ENCODE results near the gene EYS. TPM values are rescaled to one million over a fixed set of nuclear protein-coding genes. Genes with fewer than 3 reads are reported as not detected.

Gene EYS
- total RNA-seq, 1 experiment from 2014 or later: not detected

GRCh38 chr6:64896939-64897338 lies 810.1 kb downstream of the EYS start:
- ChIA-PET POLR2A (no interaction called here), CTCF (no interaction called here), RAD21 (ENCODE audit: low non-redundant PET in 1 of 2, low total read pairs in 2 of 2, uncharacterized antibody in 2 of 2, unreplicated experiment in 2 of 2) (no interaction called here)
- H3K4me1 ChIP-seq (ENCODE audit: control insufficient read depth in 1 of 2, insufficient read depth in 2 of 2, low read length in 2 of 2): no peaks in the 10 kb centered on the region
- no TSS peak for BruUV-seq (replicated peaks)
- no peak overlapping the region for H3K27ac ChIP-seq (ENCODE audit: low read depth, low read length)
- H3K9ac ChIP-seq (ENCODE audit: low read length): no peak overlapping the region
- ATAC-seq (no peak), DNase-seq (ENCODE audit: low read depth, low spot score) (no peak)
- no peak overlapping the region for H3K4me3 ChIP-seq (replicated peaks in 1 of 2; ENCODE audit: low read depth in 1 of 2, low read length in 2 of 2)
- no peaks in the 10 kb centered on the region; a peak in 1 of 4 replicates for H3K9me3 ChIP-seq (ENCODE audit: control insufficient read depth in 1 of 2, insufficient read depth in 1 of 2, low read depth in 1 of 2, low read length in 2 of 2)
- no peak overlapping the region for H2AFZ ChIP-seq (ENCODE audit: low read depth, low read length, poor library complexity, severe bottlenecking)
- no peak overlapping the region for H3K4me2 ChIP-seq (ENCODE audit: low read length)
- no peak for TF ChIP-seq JUND (IDR thresholded peaks at IDR 0.05)
- no peak for TF ChIP-seq CBX3 (IDR thresholded peaks at IDR 0.05; ENCODE audit: low read depth)
- TF ChIP-seq YY1 (IDR thresholded peaks at IDR 0.05; ENCODE audit: extremely low read depth, insufficient replicate concordance, low read depth, low read length): no peak
- no peaks in the 10 kb centered on the region for H4K20me1 ChIP-seq (ENCODE audit: insufficient read depth)
- no peaks in the 10 kb centered on the region for H3K36me3 ChIP-seq (ENCODE audit: control insufficient read depth in 1 of 2, insufficient read depth in 2 of 2, low read length in 2 of 2)
- H3K27me3 ChIP-seq (ENCODE audit: insufficient read depth, low read length): no peaks in the 10 kb centered on the region
- no peaks in the 10 kb centered on the region for H3K79me2 ChIP-seq (ENCODE audit: insufficient read depth, low read length)
- intact Hi-C loops (cut with micrococcal nuclease): no loop called here
- H3K9me2 ChIP-seq (ENCODE audit: insufficient read depth): no peaks in the 10 kb centered on the region

GRCh38 chr6:64895945-64896344 lies 811.1 kb downstream of the EYS start:
- H3K4me1 ChIP-seq (ENCODE audit: control insufficient read depth in 1 of 2, insufficient read depth in 2 of 2, low read length in 2 of 2): no peaks in the 10 kb centered on the region
- no peak overlapping the region for H3K4me2 ChIP-seq (ENCODE audit: low read length)
- H3K36me3 ChIP-seq (ENCODE audit: control insufficient read depth in 1 of 2, insufficient read depth in 2 of 2, low read length in 2 of 2): no peaks in the 10 kb centered on the region
- H2AFZ ChIP-seq (ENCODE audit: low read depth, low read length, poor library complexity, severe bottlenecking): no peak overlapping the region
- no peak overlapping the region for H3K27ac ChIP-seq (ENCODE audit: low read depth, low read length)
- no peaks in the 10 kb centered on the region; a peak in 1 of 4 replicates for H3K9me3 ChIP-seq (ENCODE audit: control insufficient read depth in 1 of 2, insufficient read depth in 1 of 2, low read depth in 1 of 2, low read length in 2 of 2)
- TF ChIP-seq SRF (IDR thresholded peaks at IDR 0.05; ENCODE audit: low read depth) (no peak), TCF7L2 (IDR thresholded peaks at IDR 0.05; ENCODE audit: borderline replicate concordance, extremely low read depth, insufficient read depth, insufficient read length) (no peak), MAX (IDR thresholded peaks at IDR 0.05) (no peak), ATF3 (IDR thresholded peaks at IDR 0.05) (no peak), RAD21 (IDR thresholded peaks at IDR 0.05; ENCODE audit: low read depth) (no peak)
- no peaks in the 10 kb centered on the region for H3K27me3 ChIP-seq (ENCODE audit: insufficient read depth, low read length)
- no peak overlapping the region for H3K4me3 ChIP-seq (replicated peaks in 1 of 2; ENCODE audit: low read depth in 1 of 2, low read length in 2 of 2)
- H3K9me2 ChIP-seq (ENCODE audit: insufficient read depth): no peaks in the 10 kb centered on the region
- no peaks in the 10 kb centered on the region for H4K20me1 ChIP-seq (ENCODE audit: insufficient read depth)
- RAD21 ChIA-PET (ENCODE audit: low non-redundant PET in 1 of 2, low total read pairs in 2 of 2, uncharacterized antibody in 2 of 2, unreplicated experiment in 2 of 2): no interaction called here
- POLR2A ChIA-PET: no interaction called here
- intact Hi-C loops (cut with micrococcal nuclease): no loop called here
- DNase-seq (ENCODE audit: low read depth, low spot score) (no peak), ATAC-seq (no peak)
- H3K79me2 ChIP-seq (ENCODE audit: insufficient read depth, low read length): no peaks in the 10 kb centered on the region
- H3K9ac ChIP-seq (ENCODE audit: low read length): no peak overlapping the region
- CTCF ChIA-PET: no interaction called here
- no TSS peak for BruUV-seq (replicated peaks)
